HEK293T (cell line): ENCODE measurements around the gene RAE1.

Experiments
- CTCF ChIA-PET: fragments of 350-600 bp; formaldehyde crosslinking; extraction: SDS; loops from one replicate; lab custom pipeline; 2021; ENCODE audit warnings: antibody characterized with exemption, inconsistent platforms; lab: Yijun Ruan, JAX
- POLR2A ChIA-PET: fragments of 350-600 bp; formaldehyde crosslinking; extraction: SDS; loops from one replicate; lab custom pipeline; 2020; ENCODE audit warnings: antibody characterized with exemption, inconsistent platforms; lab: Yijun Ruan, JAX
- DNase-seq: peaks from one replicate; pipeline ENCODE4 v3.0.0; 2012; ENCODE audit warnings: mixed read lengths; ENCODE audit errors: extremely low spot score
- ARNT ChIP-seq: fragments of 450-650 bp; IDR thresholded peaks from 2 replicates; pipeline ENCODE4 v1.6.1; 2017; ENCODE audit warnings: mild to moderate bottlenecking
- BHLHE40 ChIP-seq: fragments of 450-650 bp; IDR thresholded peaks from 2 replicates; pipeline ENCODE4 v1.6.1; 2016; ENCODE audit warnings: mild to moderate bottlenecking, moderate library complexity, borderline replicate concordance
- CTBP1 ChIP-seq: fragments of 450-650 bp; IDR thresholded peaks from 2 replicates; pipeline ENCODE4 v1.6.1; 2016; ENCODE audit warnings: borderline replicate concordance
- ELF4 ChIP-seq: fragments of 450-650 bp; IDR thresholded peaks from 2 replicates; pipeline ENCODE4 v1.6.1; 2017; ENCODE audit warnings: antibody characterized with exemption
- FOXA1 ChIP-seq: fragments of 450-650 bp; IDR thresholded peaks from 2 replicates; pipeline ENCODE4 v1.6.1; 2016; ENCODE audit warnings: mild to moderate bottlenecking
- FOXK2 ChIP-seq: fragments of 450-650 bp; IDR thresholded peaks from 2 replicates; pipeline ENCODE4 v1.6.1; 2016; ENCODE audit warnings: mild to moderate bottlenecking
- FOXM1 ChIP-seq: fragments of 450-650 bp; IDR thresholded peaks from 2 replicates; pipeline ENCODE4 v1.6.1; 2017; ENCODE audit warnings: mild to moderate bottlenecking, borderline replicate concordance
- HDGF ChIP-seq: fragments of 450-650 bp; IDR thresholded peaks from 2 replicates; pipeline ENCODE4 v1.6.1; 2017; ENCODE audit warnings: antibody characterized with exemption, borderline replicate concordance
- L3MBTL2 ChIP-seq: fragments of 450-650 bp; conservative IDR thresholded peaks from 2 replicates; pipeline ENCODE4 v1.6.1; 2016; ENCODE audit warnings: mild to moderate bottlenecking
- LEF1 ChIP-seq: fragments of 450-650 bp; IDR thresholded peaks from 2 replicates; pipeline ENCODE4 v1.6.1; 2017; ENCODE audit warnings: mild to moderate bottlenecking, borderline replicate concordance
- NFRKB ChIP-seq: fragments of 450-650 bp; IDR thresholded peaks from 2 replicates; pipeline ENCODE4 v1.6.1; 2016; ENCODE audit warnings: mild to moderate bottlenecking, moderate library complexity
- SP1 ChIP-seq: fragments of 450-650 bp; IDR thresholded peaks from 2 replicates; pipeline ENCODE4 v1.6.1; 2017
- SUZ12 ChIP-seq: fragments of 450-650 bp; IDR thresholded peaks from 2 replicates; pipeline ENCODE4 v1.6.1; 2016; ENCODE audit warnings: mild to moderate bottlenecking
- TARDBP ChIP-seq: fragments of 450-650 bp; IDR thresholded peaks from 2 replicates; pipeline ENCODE4 v1.6.1; 2016
- ZNF384 ChIP-seq: fragments of 450-650 bp; IDR thresholded peaks from 2 replicates; pipeline ENCODE4 v1.6.1; 2016
- TF ChIP-seq, protein P1 (sequence below): fragments of 450-650 bp; IDR thresholded peaks from 2 replicates; pipeline ENCODE4 v1.6.1; 2016

Gene RAE1

DNA sequence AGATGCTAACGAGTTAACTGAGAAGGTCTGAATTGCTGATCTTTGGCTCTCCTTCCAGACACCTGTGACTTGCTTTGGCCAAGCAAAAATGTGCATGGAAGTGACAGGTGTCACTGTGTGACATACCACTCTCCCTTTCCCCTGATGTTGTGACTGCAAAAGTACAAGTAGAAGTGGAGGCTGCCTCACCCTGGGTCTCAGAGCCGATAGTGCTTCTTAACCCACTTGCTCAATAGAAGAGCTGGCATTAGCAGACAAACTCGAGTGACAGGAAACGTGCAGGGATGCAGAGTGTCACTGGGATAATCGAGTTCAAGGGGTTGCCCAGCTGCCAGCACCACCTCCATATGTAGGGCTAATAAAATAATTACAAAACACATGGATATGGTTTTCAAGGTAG, 37.8 kb upstream of the RAE1 start:
- no peak for TF ChIP-seq BHLHE40
- DNase-seq: no peak
- ChIA-PET POLR2A (no interaction called here), CTCF (no interaction called here)

DNA sequence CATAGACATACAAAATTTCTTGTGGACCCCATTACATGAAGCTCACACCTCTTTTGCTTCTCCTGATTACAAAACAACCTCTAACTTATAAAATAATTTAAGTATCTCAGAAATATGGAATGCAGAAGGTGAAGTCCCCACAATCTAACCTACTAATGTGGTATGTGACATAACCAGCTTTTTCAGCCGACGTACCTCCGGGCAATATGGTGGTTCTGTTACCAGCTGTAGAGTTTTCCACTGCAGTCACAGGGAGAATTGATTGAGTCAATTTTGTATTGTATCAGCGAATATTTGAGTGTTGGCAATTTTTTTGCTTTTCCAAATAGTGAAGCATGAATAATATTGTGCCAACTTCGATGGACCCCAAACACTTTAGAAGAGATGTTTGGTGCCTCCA, 37.1 kb upstream of the RAE1 start:
- ChIA-PET CTCF (no interaction called here), POLR2A (no interaction called here)
- TF ChIP-seq L3MBTL2: no peak
- TF ChIP-seq CTBP1: no peak
- no peak for TF ChIP-seq BHLHE40
- TF ChIP-seq HDGF: no peak
- no peak for TF ChIP-seq LEF1
- TF ChIP-seq ARNT: no peak
- no peak for TF ChIP-seq ZNF384
- no peak for TF ChIP-seq FOXA1
- no peak for DNase-seq

DNA sequence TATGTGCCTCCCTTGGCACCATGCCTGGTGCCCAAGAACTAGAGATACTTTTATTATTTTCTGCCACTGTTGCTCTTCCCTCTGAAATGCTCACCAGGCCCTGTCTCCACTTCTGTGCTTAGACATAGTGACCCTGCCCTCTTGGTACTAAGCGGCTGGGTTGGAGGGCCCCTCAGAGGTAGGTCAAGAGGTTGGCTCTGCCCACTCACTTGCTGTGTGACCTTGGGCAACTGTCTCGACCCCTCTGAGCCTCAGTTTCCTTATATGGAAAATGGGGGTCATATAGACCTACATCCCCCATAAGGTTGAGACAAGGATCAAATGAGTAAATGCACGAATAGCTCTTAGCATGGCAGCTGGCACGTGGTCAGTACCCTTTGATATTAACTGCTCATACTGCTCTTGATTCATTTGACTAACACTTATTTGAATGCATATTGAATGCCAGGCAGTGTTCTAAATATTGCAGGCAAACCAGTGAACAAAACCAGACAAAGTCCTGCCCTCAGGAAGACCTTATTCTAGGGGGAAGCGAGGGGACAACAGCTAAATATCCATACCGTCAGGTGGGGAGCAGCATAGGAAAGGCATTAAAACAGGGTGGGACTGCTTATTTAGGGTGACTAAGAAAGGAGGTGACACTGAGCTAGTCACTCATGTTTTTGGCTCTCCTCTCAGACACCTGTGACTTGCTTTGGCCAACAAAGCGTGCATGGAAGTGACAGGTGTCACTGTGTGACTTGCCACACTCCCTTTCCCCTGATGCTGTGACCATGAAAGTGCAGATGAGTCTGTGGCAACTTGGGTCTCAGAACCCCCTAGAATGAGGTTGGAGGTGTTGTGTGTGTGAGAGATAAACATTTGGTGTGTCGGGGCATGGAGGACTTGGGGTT, 35.7 kb upstream of the RAE1 start:
- ChIA-PET CTCF (no interaction called here), POLR2A (no interaction called here)
- DNase-seq: no peak
- TF ChIP-seq SUZ12 (no peak), L3MBTL2 (no peak), FOXK2 (no peak), FOXM1 (no peak), ARNT (no peak), BHLHE40 (no peak), CTBP1 (no peak), ZNF384 (no peak), SP1 (no peak)
- TF ChIP-seq, protein P1, sequence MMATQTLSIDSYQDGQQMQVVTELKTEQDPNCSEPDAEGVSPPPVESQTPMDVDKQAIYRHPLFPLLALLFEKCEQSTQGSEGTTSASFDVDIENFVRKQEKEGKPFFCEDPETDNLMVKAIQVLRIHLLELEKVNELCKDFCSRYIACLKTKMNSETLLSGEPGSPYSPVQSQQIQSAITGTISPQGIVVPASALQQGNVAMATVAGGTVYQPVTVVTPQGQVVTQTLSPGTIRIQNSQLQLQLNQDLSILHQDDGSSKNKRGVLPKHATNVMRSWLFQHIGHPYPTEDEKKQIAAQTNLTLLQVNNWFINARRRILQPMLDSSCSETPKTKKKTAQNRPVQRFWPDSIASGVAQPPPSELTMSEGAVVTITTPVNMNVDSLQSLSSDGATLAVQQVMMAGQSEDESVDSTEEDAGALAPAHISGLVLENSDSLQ: no peak

DNA sequence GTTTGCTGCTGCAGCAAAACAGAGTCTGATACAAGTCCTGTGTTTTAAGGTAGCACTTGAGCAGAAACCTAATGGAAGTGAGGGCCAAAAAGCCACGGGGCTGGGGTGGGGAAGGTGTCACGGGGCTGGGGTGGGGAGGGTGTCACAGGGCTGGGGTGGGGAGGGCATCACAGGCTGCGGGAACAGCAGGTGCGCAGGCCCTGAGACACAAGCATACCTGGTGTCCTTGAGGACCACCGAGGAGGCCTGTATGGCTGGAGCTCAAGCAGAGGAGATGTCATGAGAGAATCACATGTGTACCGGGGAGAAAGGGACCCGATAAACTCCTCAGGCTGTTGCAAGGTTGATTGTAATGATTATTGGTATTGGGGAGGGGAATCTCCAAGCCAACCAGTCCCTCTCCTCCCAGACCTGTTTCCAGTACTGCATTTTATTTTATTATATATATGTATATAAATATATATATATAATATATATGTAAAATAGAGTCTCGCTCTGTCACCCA, 35.0 kb upstream of the RAE1 start:
- ChIA-PET CTCF (no interaction called here), POLR2A (no interaction called here)
- TF ChIP-seq BHLHE40: no peak
- no peak for TF ChIP-seq ELF4
- TF ChIP-seq, protein P1: no peak
- TF ChIP-seq NFRKB: no peak
- TF ChIP-seq FOXA1: no peak
- no peak for TF ChIP-seq CTBP1
- no peak for TF ChIP-seq ARNT
- TF ChIP-seq SUZ12: no peak
- TF ChIP-seq SP1: no peak
- TF ChIP-seq L3MBTL2: no peak
- TF ChIP-seq TARDBP: no peak
- TF ChIP-seq HDGF: no peak
- no peak for TF ChIP-seq FOXK2
- no peak for TF ChIP-seq FOXM1
- TF ChIP-seq ZNF384: no peak
- no peak for TF ChIP-seq LEF1
- DNase-seq: no peak

DNA sequence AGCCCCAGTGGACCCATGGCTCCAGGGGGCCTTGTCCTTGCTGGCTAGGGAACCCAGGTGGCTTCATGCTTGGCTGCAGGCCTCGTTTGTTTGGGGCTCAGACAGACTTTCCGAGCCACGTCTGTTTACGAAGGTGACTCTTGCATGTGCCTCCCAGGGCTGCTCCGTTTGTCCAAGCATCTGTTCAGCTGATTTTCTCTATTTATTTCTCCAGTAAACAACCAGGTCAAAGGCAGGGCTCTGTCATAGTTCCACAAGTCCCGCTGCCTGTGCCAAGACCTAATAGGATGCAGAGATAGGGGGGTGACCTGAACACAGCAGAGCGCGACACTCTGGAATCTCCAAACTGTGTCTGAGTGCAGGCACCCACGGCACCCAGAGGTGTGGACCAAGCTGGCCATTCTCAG, 34.3 kb upstream of the RAE1 start:
- TF ChIP-seq ZNF384: no peak
- TF ChIP-seq CTBP1: no peak
- no peak for TF ChIP-seq BHLHE40
- TF ChIP-seq NFRKB: no peak
- no peak for TF ChIP-seq FOXM1
- no peak for TF ChIP-seq SP1
- no peak for TF ChIP-seq L3MBTL2
- no peak for TF ChIP-seq LEF1
- no peak for TF ChIP-seq TARDBP
- no peak for TF ChIP-seq ELF4
- DNase-seq: no peak
- ChIA-PET POLR2A (no interaction called here), CTCF (no interaction called here)

DNA sequence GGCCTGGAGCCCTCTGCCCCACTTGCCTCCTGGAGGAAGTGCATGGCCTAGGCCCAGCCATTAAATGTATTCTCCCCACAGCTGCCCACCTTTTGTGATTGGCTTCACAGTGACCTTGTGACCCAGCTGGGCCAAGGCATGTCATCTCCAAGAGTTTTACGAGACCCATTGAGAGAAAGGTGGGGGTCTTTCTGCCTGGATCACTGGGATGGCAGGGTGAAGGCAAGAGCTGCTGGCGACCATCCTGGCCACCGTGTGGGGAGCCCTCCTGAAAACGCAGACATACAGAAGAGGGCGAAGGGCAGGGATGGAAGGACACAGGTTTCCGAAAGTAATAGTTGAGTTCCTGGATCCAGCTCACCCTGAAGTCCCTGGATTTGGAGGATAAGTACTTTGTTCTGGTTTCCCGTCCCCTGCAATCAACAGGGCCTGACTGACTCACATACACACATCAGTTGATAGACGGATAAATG, 33.7 kb upstream of the RAE1 start:
- TF ChIP-seq ZNF384: no peak
- no peak for TF ChIP-seq FOXA1
- TF ChIP-seq HDGF: no peak
- TF ChIP-seq SP1: no peak
- TF ChIP-seq L3MBTL2: no peak
- no peak for TF ChIP-seq FOXM1
- no peak for TF ChIP-seq BHLHE40
- TF ChIP-seq TARDBP: no peak
- TF ChIP-seq CTBP1: no peak
- no peak for TF ChIP-seq ARNT
- no peak for TF ChIP-seq SUZ12
- TF ChIP-seq NFRKB: no peak
- TF ChIP-seq, protein P1: no peak
- no peak for TF ChIP-seq LEF1
- TF ChIP-seq ELF4: no peak
- TF ChIP-seq FOXK2: no peak
- ChIA-PET CTCF (interaction anchor here (1.5 kb wide), 1 partner anchor 15 kb away, joined by 3 read pairs; no protein-coding TSS in a partner anchor), POLR2A (no interaction called here)
- no peak for DNase-seq
